AG09319 (cell line): Measurements from ENCODE around the gene UBAP2.
"Not testable (repeated sequence)": the region's sequence is repeated elsewhere in the genome, so short reads cannot be mapped to it uniquely, and the experiment has no call there.

Experiments used
- DNase-seq: peaks from one replicate; pipeline ENCODE4 v3.0.0-alpha.2; 2010; ENCODE audit warnings: low read depth; ENCODE audit errors: extremely low read depth
- CTCF ChIP-seq: IDR thresholded peaks from 2 replicates; pipeline ENCODE4 v1.5.1; 2011; ENCODE audit warnings: low read depth, mild to moderate bottlenecking, inconsistent platforms, low read length, moderate library complexity

Gene UBAP2

GRCh38 chr9:34047864-34048726 lies 592 bp downstream of the UBAP2 start:
- no peak for TF ChIP-seq CTCF
- no peak for DNase-seq

GRCh38 chr9:34046784-34047379 lies 1.8 kb downstream of the UBAP2 start:
- TF ChIP-seq CTCF: no peak
- no peak for DNase-seq

- no peak for DNase-seq
- TF ChIP-seq CTCF: no peak
These were observed 2.8 kb downstream of the UBAP2 start for GRCh38 chr9:34045903-34046302.

- DNase-seq: not testable (repeated sequence)
These were observed 6.6 kb downstream of the UBAP2 start for GRCh38 chr9:34042074-34042473.

GRCh38 chr9:34038851-34039250 lies 9.8 kb downstream of the UBAP2 start:
- not testable (repeated sequence) for DNase-seq

GRCh38 chr9:34037626-34038025 lies 11.1 kb downstream of the UBAP2 start:
- TF ChIP-seq CTCF: no peak
- DNase-seq: no peak

- TF ChIP-seq CTCF: no peak
- DNase-seq: no peak
These were observed 12.1 kb downstream of the UBAP2 start for GRCh38 chr9:34036625-34037024.

- DNase-seq: no peak
- TF ChIP-seq CTCF: no peak
These were observed 13.0 kb downstream of the UBAP2 start for GRCh38 chr9:34035656-34036055.
